ENCODE results near the gene CLDN9. TPM values are rescaled to one million over a fixed set of nuclear protein-coding genes. Genes with fewer than 3 reads are reported as not detected.

CLDN9 gene
- total RNA-seq, 1 donor from 2014 or later: not detected

GRCh38 chr16:2966043-2966807 is 46.5 kb upstream of the CLDN9 start:
- TF ChIP-seq CTCF (IDR thresholded peaks at IDR 0.05): no peak
- Mint-ChIP-seq H3K9me3 (ENCODE audit: low read depth) (no peaks in the 10 kb centered on the region), H3K36me3 (ENCODE audit: low read depth) (no peaks in the 10 kb centered on the region), H3K27ac (ENCODE audit: unreplicated experiment) (no peak overlapping the region), H3K27me3 (ENCODE audit: low read depth) (peaks cover 11% of the 10 kb centered on the region), H3K4me1 (ENCODE audit: low read depth) (peaks cover 21% of the 10 kb centered on the region), H3K4me3 (ENCODE audit: unreplicated experiment) (no peak overlapping the region)
- peak; percentile 88 for DNase-seq (ENCODE audit: low spot score)

- H3K36me3 Mint-ChIP-seq (ENCODE audit: low read depth): no peaks in the 10 kb centered on the region
- H3K4me3 Mint-ChIP-seq (ENCODE audit: unreplicated experiment): no peak overlapping the region
- H3K27me3 Mint-ChIP-seq (ENCODE audit: low read depth): peaks cover 9% of the 10 kb centered on the region
- no peaks in the 10 kb centered on the region for H3K9me3 Mint-ChIP-seq (ENCODE audit: low read depth)
- no peak for TF ChIP-seq CTCF (IDR thresholded peaks at IDR 0.05)
- DNase-seq (ENCODE audit: low spot score): no peak
- H3K4me1 Mint-ChIP-seq (ENCODE audit: low read depth): peaks cover 21% of the 10 kb centered on the region
- H3K27ac Mint-ChIP-seq (ENCODE audit: unreplicated experiment): no peak overlapping the region
Measured at GRCh38 chr16:2966808-2967191, 45.9 kb upstream of the CLDN9 start.

- no peak for DNase-seq (ENCODE audit: low spot score)
- H3K4me3 Mint-ChIP-seq (ENCODE audit: unreplicated experiment): no peak overlapping the region
Measured at GRCh38 chr16:2967211-2967631, 45.5 kb upstream of the CLDN9 start.

GRCh38 chr16:2967721-2968161 is 45.0 kb upstream of the CLDN9 start:
- Mint-ChIP-seq H3K4me1 (ENCODE audit: low read depth) (peaks cover 21% of the 10 kb centered on the region), H3K9me3 (ENCODE audit: low read depth) (no peaks in the 10 kb centered on the region), H3K4me3 (ENCODE audit: unreplicated experiment) (no peak overlapping the region), H3K27me3 (ENCODE audit: low read depth) (peaks cover 7% of the 10 kb centered on the region), H3K27ac (ENCODE audit: unreplicated experiment) (no peak overlapping the region), H3K36me3 (ENCODE audit: low read depth) (no peaks in the 10 kb centered on the region)
- TF ChIP-seq CTCF (IDR thresholded peaks at IDR 0.05): no peak
- DNase-seq (ENCODE audit: low spot score): no peak

More at GRCh38 chr16:2967211-2967631, 45.5 kb upstream of the CLDN9 start:
- no peak overlapping the region for H3K27ac Mint-ChIP-seq (ENCODE audit: unreplicated experiment)
- TF ChIP-seq CTCF (IDR thresholded peaks at IDR 0.05): no peak
- H3K9me3 Mint-ChIP-seq (ENCODE audit: low read depth): no peaks in the 10 kb centered on the region
- no peaks in the 10 kb centered on the region for H3K36me3 Mint-ChIP-seq (ENCODE audit: low read depth)
- peaks cover 21% of the 10 kb centered on the region for H3K4me1 Mint-ChIP-seq (ENCODE audit: low read depth)
- H3K27me3 Mint-ChIP-seq (ENCODE audit: low read depth): peaks cover 7% of the 10 kb centered on the region

- peaks cover 21% of the 10 kb centered on the region for H3K4me1 Mint-ChIP-seq (ENCODE audit: low read depth)
- H3K27me3 Mint-ChIP-seq (ENCODE audit: low read depth): peaks cover 5% of the 10 kb centered on the region
- no peak for DNase-seq (ENCODE audit: low spot score)
- no peaks in the 10 kb centered on the region for H3K9me3 Mint-ChIP-seq (ENCODE audit: low read depth)
- no peaks in the 10 kb centered on the region for H3K36me3 Mint-ChIP-seq (ENCODE audit: low read depth)
- H3K4me3 Mint-ChIP-seq (ENCODE audit: unreplicated experiment): peak overlapping the region; percentile 66
- no peak for TF ChIP-seq CTCF (IDR thresholded peaks at IDR 0.05)
- H3K27ac Mint-ChIP-seq (ENCODE audit: unreplicated experiment): no peak overlapping the region
Measured at GRCh38 chr16:2968368-2968737, 44.4 kb upstream of the CLDN9 start.
